ENCODE data around the gene HCN4.

GRCh38 chr15:73345658-73346057, 23.1 kb downstream of the HCN4 start:
- TF ChIP-seq CTCF (conservative IDR thresholded peaks at IDR 0.05; ENCODE audit: low read depth in 2 of 2) (no peak), REST (IDR thresholded peaks at IDR 0.05; ENCODE audit: unreplicated experiment) (no peak), EZH2 (IDR thresholded peaks at IDR 0.05; ENCODE audit: low read depth, unreplicated experiment) (no peak), JUNB (IDR thresholded peaks at IDR 0.05; ENCODE audit: unreplicated experiment) (no peak), POLR2AphosphoS5 (IDR thresholded peaks at IDR 0.05; ENCODE audit: low read depth) (no peak), ZNF331 (CRISPR knock-in tag; IDR thresholded peaks at IDR 0.05; ENCODE audit: low read depth) (no peak), NANOG (IDR thresholded peaks at IDR 0.05; ENCODE audit: borderline replicate concordance) (no peak), ETS1 (IDR thresholded peaks at IDR 0.05) (no peak), ZNF114 (CRISPR knock-in tag; IDR thresholded peaks at IDR 0.05) (no peak), STAT1 (IDR thresholded peaks at IDR 0.05; ENCODE audit: unreplicated experiment) (no peak), EZH2phosphoT487 (IDR thresholded peaks at IDR 0.05; ENCODE audit: unreplicated experiment) (no peak)

Data from GM23338 (cell line).